ENCODE data around the gene ZBTB7A.

- TF ChIP-seq REST (IDR thresholded peaks at IDR 0.05; ENCODE audit: low read depth) (no peak), CTCF (IDR thresholded peaks at IDR 0.05 in 2 of 3, conservative IDR thresholded peaks at IDR 0.05 in 1 of 3; ENCODE audit: borderline replicate concordance in 1 of 3, insufficient read depth in 1 of 3, low read depth in 2 of 3, low read length in 2 of 3) (no peak), POLR2A (IDR thresholded peaks at IDR 0.05; ENCODE audit: borderline replicate concordance, extremely low read depth, insufficient read depth, insufficient read length) (no peak), ZBTB33 (IDR thresholded peaks at IDR 0.05; ENCODE audit: extremely low read depth, insufficient replicate concordance, low read length) (no peak), POLR2AphosphoS5 (IDR thresholded peaks at IDR 0.05; ENCODE audit: low read depth, low read length) (peak; percentile 47; the same call in 1 of the 2 replicates)
These were observed 7.2 kb downstream of the ZBTB7A start for GRCh38 chr19:4059453-4059871.
